HCT116 (cell line): Measurements from ENCODE around the gene RFX3. TPM values are rescaled to one million over a fixed set of nuclear protein-coding genes. Genes with fewer than 3 reads are reported as not detected.

Experiments
- ATAC-seq: fragments of 200-7000 bp; cut with Tn5 transposase; 2 replicates; pipeline ENCODE4 v1.9.1; 2020; ENCODE audit warnings: mild to moderate bottlenecking, moderate library complexity
- BruUV-seq: library from RNA; stranded (reverse); fragments of 400-500 nt; replicated peaks from 2 replicates; lab custom pipeline; 2021; lab: Mats Ljungman, UMichigan
- CTCF ChIA-PET: fragments of 300-600 bp; sonication (Branson Sonifier 250); formaldehyde crosslinking; loops from one replicate; lab custom pipeline; 2021; ENCODE audit warnings: antibody characterized with exemption; lab: Charles Lee
- POLR2A ChIA-PET: fragments of 300-600, 350-600 bp; sonication (Branson Sonifier 250); formaldehyde crosslinking; loops from one replicate; lab custom pipeline; 2021; ENCODE audit warnings: antibody characterized with exemption; lab: Charles Lee
- RAD21 ChIA-PET, 2 experiments: fragments of 300-600 bp; sonication (Branson Sonifier 250); formaldehyde crosslinking; loops; one replicate each; lab custom pipeline; 2023; ENCODE audit warnings: low total read pairs in 2 of 2; ENCODE audit not compliant: uncharacterized antibody in 2 of 2, unreplicated experiment in 2 of 2, low non-redundant PET in 1 of 2; lab: Charles Lee
- DNase-seq: peaks from one replicate; pipeline ENCODE4 v3.0.0-alpha.2; 2010; ENCODE audit warnings: low read depth, low spot score
- H2AFZ ChIP-seq: fragments of 200-600 bp; shearing (Covaris generic), sonication (generic); 2 replicates; pipeline ENCODE4 v1.6.1; 2017; ENCODE audit warnings: low read depth, mixed run types, mixed read lengths, antibody characterized with exemption, low read length; ENCODE audit not compliant: poor library complexity, severe bottlenecking
- H3K27ac ChIP-seq: 2 replicates; pipeline ENCODE4 v1.5.1; 2012; ENCODE audit warnings: low read depth, low read length
- H3K27me3 ChIP-seq: fragments of 200-600 bp; sonication (generic); 2 replicates; pipeline ENCODE4 v1.6.1; 2016; ENCODE audit warnings: mixed run types, low read length, mixed read lengths; ENCODE audit not compliant: insufficient read depth
- H3K36me3 ChIP-seq, 2 experiments: fragments of 200-500 bp in 1 of 2; fragments of 200-600 bp in 1 of 2; sonication (Bioruptor generic) in 1 of 2; sonication (generic) in 1 of 2; 2 replicates each; pipeline versions ENCODE4 v1.5.1 to v1.6.1; 2014 to 2016; ENCODE audit warnings: low read length in 2 of 2, inconsistent platforms in 1 of 2, mixed read lengths in 1 of 2, mixed run types in 1 of 2; ENCODE audit not compliant: insufficient read depth in 2 of 2, control insufficient read depth in 1 of 2
- H3K4me1 ChIP-seq, 2 experiments: fragments of 200-600 bp in 1 of 2; sonication (generic) in 1 of 2; 2 replicates each; pipeline versions ENCODE4 v1.5.1 to v1.6.1; 2012 to 2017; ENCODE audit warnings: low read length in 2 of 2, inconsistent platforms in 1 of 2, mild to moderate bottlenecking in 1 of 2, mixed read lengths in 1 of 2, mixed run types in 1 of 2, moderate library complexity in 1 of 2; ENCODE audit not compliant: insufficient read depth in 2 of 2, control insufficient read depth in 1 of 2
- H3K4me2 ChIP-seq: fragments of 200-600 bp; sonication (generic); 2 replicates; pipeline ENCODE4 v1.6.1; 2017; ENCODE audit warnings: mixed run types, low read length, mixed read lengths
- H3K4me3 ChIP-seq, 2 experiments: fragments of 200-600 bp in 1 of 2; sonication (generic) in 1 of 2; replicated peaks in 1 of 2; 2 replicates each; pipeline ENCODE4 v1.5.1; 2011 to 2016; ENCODE audit warnings: low read length in 2 of 2, control low read depth in 1 of 2, low read depth in 1 of 2, mild to moderate bottlenecking in 1 of 2, mixed read lengths in 1 of 2, mixed run types in 1 of 2
- H3K79me2 ChIP-seq: fragments of 200-600 bp; sonication (generic); 2 replicates; pipeline ENCODE4 v1.6.1; 2017; ENCODE audit warnings: mild to moderate bottlenecking, mixed run types, low read length, moderate library complexity, mixed read lengths; ENCODE audit not compliant: insufficient read depth
- H3K9ac ChIP-seq: fragments of 200-600 bp; sonication (generic); 2 replicates; pipeline ENCODE4 v1.6.1; 2016; ENCODE audit warnings: low read length, mixed read lengths
- H3K9me2 ChIP-seq: fragments of 200-600 bp; sonication (generic), shearing (Covaris generic); 2 replicates; pipeline ENCODE4 v1.6.1; 2017; ENCODE audit warnings: mixed run types, mild to moderate bottlenecking, moderate library complexity; ENCODE audit not compliant: insufficient read depth
- H3K9me3 ChIP-seq, 2 experiments: fragments of 200-500 bp in 1 of 2; fragments of 200-600 bp in 1 of 2; sonication (Bioruptor generic) in 1 of 2; sonication (generic) in 1 of 2; 2 replicates each; pipeline ENCODE4 v1.6.1; 2014 to 2017; ENCODE audit warnings: low read length in 2 of 2, mixed read lengths in 2 of 2, inconsistent platforms in 1 of 2, low read depth in 1 of 2, mild to moderate bottlenecking in 1 of 2, mixed run types in 1 of 2, moderate library complexity in 1 of 2; ENCODE audit not compliant: control insufficient read depth in 1 of 2, insufficient read depth in 1 of 2
- H4K20me1 ChIP-seq: fragments of 200-600 bp; sonication (generic), shearing (Covaris generic); 2 replicates; pipeline ENCODE4 v1.6.1; 2017; ENCODE audit warnings: mixed run types, mild to moderate bottlenecking, moderate library complexity; ENCODE audit not compliant: insufficient read depth
- ATF3 ChIP-seq: IDR thresholded peaks from 2 replicates; pipeline ENCODE4 v1.6.1; 2012
- CBX3 ChIP-seq: IDR thresholded peaks from 2 replicates; pipeline ENCODE4 v1.6.1; 2012; ENCODE audit warnings: low read depth
- CEBPB ChIP-seq: IDR thresholded peaks from 2 replicates; pipeline ENCODE4 v1.6.1; 2012; ENCODE audit warnings: low read depth
- CTCF ChIP-seq, 3 experiments: fragments of 200-600 bp in 1 of 3; sonication (generic) in 1 of 3; IDR thresholded peaks in 2 of 3; conservative IDR thresholded peaks in 1 of 3; 2 replicates each; pipeline ENCODE4 v1.5.1; 2012 to 2017; ENCODE audit warnings: low read depth in 2 of 3, low read length in 2 of 3, antibody characterized with exemption in 1 of 3, borderline replicate concordance in 1 of 3, control low read depth in 1 of 3, mild to moderate bottlenecking in 1 of 3, mixed read lengths in 1 of 3, mixed run types in 1 of 3, moderate library complexity in 1 of 3; ENCODE audit not compliant: insufficient read depth in 1 of 3
- EGR1 ChIP-seq: IDR thresholded peaks from 2 replicates; pipeline ENCODE4 v1.6.1; 2012; ENCODE audit warnings: low read depth
- ELF1 ChIP-seq: IDR thresholded peaks from 2 replicates; pipeline ENCODE4 v1.6.1; 2012; ENCODE audit warnings: low read depth, borderline replicate concordance
- JUND ChIP-seq: IDR thresholded peaks from 2 replicates; pipeline ENCODE4 v1.6.1; 2012
- POLR2A ChIP-seq: IDR thresholded peaks from 2 replicates; pipeline ENCODE4 v1.7.0; 2011; ENCODE audit warnings: borderline replicate concordance; ENCODE audit not compliant: insufficient read depth, insufficient read length; ENCODE audit errors: extremely low read depth
- POLR2AphosphoS5 ChIP-seq: IDR thresholded peaks from 2 replicates; pipeline ENCODE4 v1.6.1; 2011; ENCODE audit warnings: mild to moderate bottlenecking, low read depth, low read length, moderate library complexity
- RAD21 ChIP-seq: IDR thresholded peaks from 2 replicates; pipeline ENCODE4 v1.6.1; 2012; ENCODE audit warnings: low read depth, mild to moderate bottlenecking
- REST ChIP-seq: IDR thresholded peaks from 2 replicates; pipeline ENCODE4 v1.6.1; 2012; ENCODE audit warnings: low read depth
- SIN3A ChIP-seq: IDR thresholded peaks from 2 replicates; pipeline ENCODE4 v1.6.1; 2012; ENCODE audit warnings: low read depth
- SP1 ChIP-seq: IDR thresholded peaks from 2 replicates; pipeline ENCODE4 v1.6.1; 2012; ENCODE audit warnings: low read depth
- SRF ChIP-seq: IDR thresholded peaks from 2 replicates; pipeline ENCODE4 v1.6.1; 2012; ENCODE audit warnings: low read depth
- YY1 ChIP-seq: IDR thresholded peaks from 2 replicates; pipeline ENCODE4 v1.6.1; 2011; ENCODE audit warnings: low read length, low read depth, moderate library complexity, mild to moderate bottlenecking; ENCODE audit not compliant: insufficient replicate concordance; ENCODE audit errors: extremely low read depth
- ZFX ChIP-seq: fragments of 450-650 bp; IDR thresholded peaks from 2 replicates; pipeline ENCODE4 v1.6.1; 2017
- ZNF274 ChIP-seq: fragments of 200-500 bp; sonication (Bioruptor generic); IDR thresholded peaks from 2 replicates; pipeline ENCODE4 v1.6.1; 2014; ENCODE audit warnings: mild to moderate bottlenecking, low read depth, low read length, inconsistent platforms
- intact Hi-C: fragments of 100-400 bp; cut with micrococcal nuclease; formaldehyde crosslinking; loops from 2 replicates; pipeline ENCODE4 v1.10.0; 2022
- total RNA-seq: library from RNA; stranded (reverse); gene quantifications from one replicate; pipeline ENCODE4 v1.2.1, GENCODE V29; 2021; ENCODE audit not compliant: unreplicated experiment
- TF ChIP-seq, protein P1 (sequence below): IDR thresholded peaks from 2 replicates; pipeline ENCODE4 v1.6.1; 2012
- TF ChIP-seq, protein P2 (sequence below): IDR thresholded peaks from 2 replicates; pipeline ENCODE4 v1.6.1; 2011; ENCODE audit warnings: mild to moderate bottlenecking, low read length, moderate library complexity; ENCODE audit not compliant: insufficient replicate concordance; ENCODE audit errors: extremely low read depth

RFX3 gene
- total RNA-seq, 1 experiment from 2014 or later: 11.8 TPM

DNA sequence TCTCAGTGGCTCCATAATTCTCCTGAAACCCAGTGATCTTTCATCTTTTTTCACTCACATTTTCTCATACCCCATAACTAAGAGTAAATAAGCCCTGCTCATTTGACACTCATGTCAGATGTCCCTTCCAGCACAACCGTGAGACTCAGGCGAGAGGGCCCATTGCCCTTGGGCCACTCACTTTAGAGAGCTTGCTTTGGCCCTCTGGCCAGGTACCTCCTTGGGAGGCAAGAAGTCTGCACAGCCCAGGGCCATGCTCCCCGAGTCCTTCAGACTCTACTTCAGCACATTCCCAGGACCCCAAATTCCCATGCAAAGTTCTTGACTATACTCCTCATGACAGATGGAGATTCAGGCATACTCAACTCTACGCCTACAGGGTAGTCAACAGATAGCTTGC is 33.6 kb downstream of the RFX3 start:
- Histone ChIP-seq H3K9me2 (no peaks in the 10 kb centered on the region), H3K27me3 (no peaks in the 10 kb centered on the region), H3K36me3 (no peaks in the 10 kb centered on the region), H3K4me3 (no peak overlapping the region), H3K9ac (no peak overlapping the region), H3K4me1 (no peaks in the 10 kb centered on the region), H3K4me2 (no peak overlapping the region), H4K20me1 (no peaks in the 10 kb centered on the region), H3K27ac (no peak overlapping the region), H2AFZ (no peak overlapping the region), H3K9me3 (no peaks in the 10 kb centered on the region), H3K79me2 (no peaks in the 10 kb centered on the region)
- POLR2A ChIA-PET: no interaction called here
- RAD21 ChIA-PET: no interaction called here
- intact Hi-C loops: no loop called here
- TF ChIP-seq JUND (no peak), REST (no peak), POLR2A (no peak), RAD21 (no peak), ELF1 (no peak), CEBPB (no peak), EGR1 (no peak), SRF (no peak), CBX3 (no peak), ATF3 (no peak), SIN3A (no peak), CTCF (IDR thresholded peaks at IDR 0.05 in 2 of 3, conservative IDR thresholded peaks at IDR 0.05 in 1 of 3; ENCODE audit: borderline replicate concordance in 1 of 3, insufficient read depth in 1 of 3, low read depth in 2 of 3, low read length in 2 of 3) (no peak), SP1 (no peak), ZNF274 (no peak), ZFX (no peak), POLR2AphosphoS5 (no peak), YY1 (no peak)
- TF ChIP-seq, protein P1, sequence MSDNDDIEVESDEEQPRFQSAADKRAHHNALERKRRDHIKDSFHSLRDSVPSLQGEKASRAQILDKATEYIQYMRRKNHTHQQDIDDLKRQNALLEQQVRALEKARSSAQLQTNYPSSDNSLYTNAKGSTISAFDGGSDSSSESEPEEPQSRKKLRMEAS: no peak
- TF ChIP-seq, protein P2, sequence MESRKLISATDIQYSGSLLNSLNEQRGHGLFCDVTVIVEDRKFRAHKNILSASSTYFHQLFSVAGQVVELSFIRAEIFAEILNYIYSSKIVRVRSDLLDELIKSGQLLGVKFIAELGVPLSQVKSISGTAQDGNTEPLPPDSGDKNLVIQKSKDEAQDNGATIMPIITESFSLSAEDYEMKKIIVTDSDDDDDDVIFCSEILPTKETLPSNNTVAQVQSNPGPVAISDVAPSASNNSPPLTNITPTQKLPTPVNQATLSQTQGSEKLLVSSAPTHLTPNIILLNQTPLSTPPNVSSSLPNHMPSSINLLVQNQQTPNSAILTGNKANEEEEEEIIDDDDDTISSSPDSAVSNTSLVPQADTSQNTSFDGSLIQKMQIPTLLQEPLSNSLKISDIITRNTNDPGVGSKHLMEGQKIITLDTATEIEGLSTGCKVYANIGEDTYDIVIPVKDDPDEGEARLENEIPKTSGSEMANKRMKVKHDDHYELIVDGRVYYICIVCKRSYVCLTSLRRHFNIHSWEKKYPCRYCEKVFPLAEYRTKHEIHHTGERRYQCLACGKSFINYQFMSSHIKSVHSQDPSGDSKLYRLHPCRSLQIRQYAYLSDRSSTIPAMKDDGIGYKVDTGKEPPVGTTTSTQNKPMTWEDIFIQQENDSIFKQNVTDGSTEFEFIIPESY: no peak
- BruUV-seq: no TSS peak
- no peak for DNase-seq
- ATAC-seq: no peak
- CTCF ChIA-PET: no interaction called here
